Keratinocyte (primary cell): ENCODE data around the gene INTU.

ENCODE experiments used
- EZH2 ChIP-seq: IDR thresholded peaks from one replicate; pipeline ENCODE4 v1.6.1; 2012; ENCODE audit warnings: inconsistent platforms, mild to moderate bottlenecking, low read length, moderate library complexity
- TF ChIP-seq, protein P1 (sequence below), 3 experiments: IDR thresholded peaks in 1 of 3; conservative IDR thresholded peaks in 1 of 3; optimal IDR thresholded peaks in 1 of 3; 2 replicates in 2 of 3; 3 replicates in 1 of 3; pipeline versions ENCODE3 to v1.5.1; 2011; ENCODE audit warnings: low read length in 3 of 3, mild to moderate bottlenecking in 3 of 3, moderate library complexity in 2 of 3, control low read depth in 1 of 3, inconsistent platforms in 1 of 3; ENCODE audit not compliant: insufficient read depth in 2 of 3; ENCODE audit errors: extremely low read depth in 1 of 3

DNA sequence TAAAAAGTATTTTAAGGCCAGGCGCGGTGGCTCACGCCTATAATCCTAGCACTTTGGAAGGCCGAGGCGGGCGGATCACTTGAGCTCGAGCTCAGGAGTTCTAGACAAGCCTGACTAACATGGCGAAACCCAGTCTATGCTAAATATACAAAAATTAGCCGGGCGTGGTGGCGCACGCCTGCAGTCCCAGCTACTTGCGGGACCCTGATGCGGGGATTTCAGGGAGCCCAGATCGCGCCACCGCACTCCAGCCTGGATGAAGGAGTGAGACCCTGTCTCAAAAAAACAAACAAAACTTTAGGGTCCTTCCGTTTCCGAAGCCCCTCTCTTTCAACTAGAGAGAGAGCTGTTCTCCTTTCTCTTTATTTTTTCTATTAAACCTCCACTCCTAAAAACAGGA is 98.6 kb downstream of the INTU start:
- TF ChIP-seq, protein P1, sequence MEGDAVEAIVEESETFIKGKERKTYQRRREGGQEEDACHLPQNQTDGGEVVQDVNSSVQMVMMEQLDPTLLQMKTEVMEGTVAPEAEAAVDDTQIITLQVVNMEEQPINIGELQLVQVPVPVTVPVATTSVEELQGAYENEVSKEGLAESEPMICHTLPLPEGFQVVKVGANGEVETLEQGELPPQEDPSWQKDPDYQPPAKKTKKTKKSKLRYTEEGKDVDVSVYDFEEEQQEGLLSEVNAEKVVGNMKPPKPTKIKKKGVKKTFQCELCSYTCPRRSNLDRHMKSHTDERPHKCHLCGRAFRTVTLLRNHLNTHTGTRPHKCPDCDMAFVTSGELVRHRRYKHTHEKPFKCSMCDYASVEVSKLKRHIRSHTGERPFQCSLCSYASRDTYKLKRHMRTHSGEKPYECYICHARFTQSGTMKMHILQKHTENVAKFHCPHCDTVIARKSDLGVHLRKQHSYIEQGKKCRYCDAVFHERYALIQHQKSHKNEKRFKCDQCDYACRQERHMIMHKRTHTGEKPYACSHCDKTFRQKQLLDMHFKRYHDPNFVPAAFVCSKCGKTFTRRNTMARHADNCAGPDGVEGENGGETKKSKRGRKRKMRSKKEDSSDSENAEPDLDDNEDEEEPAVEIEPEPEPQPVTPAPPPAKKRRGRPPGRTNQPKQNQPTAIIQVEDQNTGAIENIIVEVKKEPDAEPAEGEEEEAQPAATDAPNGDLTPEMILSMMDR (optimal IDR thresholded peaks at IDR 0.05 in 1 of 3, IDR thresholded peaks at IDR 0.05 in 1 of 3, conservative IDR thresholded peaks at IDR 0.05 in 1 of 3; ENCODE audit: extremely low read depth in 1 of 3, insufficient read depth in 2 of 3, low read length in 3 of 3): no peak
- TF ChIP-seq EZH2: no peak
